H9 (cell line): ENCODE measurements around the gene AP1S1. TPM values are rescaled to one million over a fixed set of nuclear protein-coding genes. Genes with fewer than 3 reads are reported as not detected.

Experiments used
- DNase-seq: peaks from one replicate; pipeline ENCODE4 v3.0.0-alpha.2; 2017
- H2AFZ ChIP-seq: one replicate; pipeline ENCODE4 v1.6.1; 2013; ENCODE audit warnings: mild to moderate bottlenecking, low read length, control low read depth, moderate library complexity
- H2AK5ac ChIP-seq: 2 replicates; pipeline ENCODE4 v1.6.1; 2013; ENCODE audit warnings: low read length, control low read depth, mixed read lengths; ENCODE audit not compliant: insufficient read length
- H2BK120ac ChIP-seq: one replicate; pipeline ENCODE4 v1.6.1; 2013; ENCODE audit warnings: low read depth, mild to moderate bottlenecking, low read length, control low read depth, inconsistent platforms; ENCODE audit not compliant: poor library complexity, severe bottlenecking
- H2BK12ac ChIP-seq: 2 replicates; pipeline ENCODE4 v1.6.1; 2013; ENCODE audit warnings: low read length, control low read depth, mixed read lengths, low read depth; ENCODE audit not compliant: insufficient read length
- H2BK15ac ChIP-seq: 2 replicates; pipeline ENCODE4 v1.6.1; 2013; ENCODE audit warnings: low read depth, low read length, control low read depth
- H2BK20ac ChIP-seq: one replicate; pipeline ENCODE4 v1.6.1; 2013; ENCODE audit warnings: low read depth, mild to moderate bottlenecking, low read length, control low read depth, inconsistent platforms; ENCODE audit not compliant: poor library complexity, severe bottlenecking
- H2BK5ac ChIP-seq: 2 replicates; pipeline ENCODE4 v1.6.1; 2013; ENCODE audit warnings: low read length, control low read depth, mixed read lengths; ENCODE audit not compliant: insufficient read length
- H3K14ac ChIP-seq: 2 replicates; pipeline ENCODE4 v1.6.1; 2013; ENCODE audit warnings: low read length, control low read depth; ENCODE audit not compliant: insufficient read depth
- H3K18ac ChIP-seq: 2 replicates; pipeline ENCODE4 v1.6.1; 2013; ENCODE audit warnings: low read depth, mild to moderate bottlenecking, mixed read lengths, low read length, control low read depth; ENCODE audit not compliant: insufficient read length
- H3K23ac ChIP-seq: 2 replicates; pipeline ENCODE4 v1.6.1; 2013; ENCODE audit warnings: low read length, control low read depth, mixed read lengths, low read depth; ENCODE audit not compliant: insufficient read length
- H3K23me2 ChIP-seq: 2 replicates; pipeline ENCODE4 v1.6.1; 2013; ENCODE audit warnings: low read depth, mild to moderate bottlenecking, mixed read lengths, low read length, control low read depth; ENCODE audit not compliant: insufficient read length, poor library complexity, severe bottlenecking
- H3K27ac ChIP-seq: 2 replicates; pipeline ENCODE4 v1.5.1; 2013; ENCODE audit warnings: low read length, control low read depth, mixed read lengths, low read depth; ENCODE audit not compliant: insufficient read length
- H3K27me3 ChIP-seq: 2 replicates; pipeline ENCODE4 v1.6.1; 2013; ENCODE audit warnings: low read length, control low read depth, inconsistent platforms; ENCODE audit not compliant: insufficient read depth
- H3K4ac ChIP-seq: 2 replicates; pipeline ENCODE4 v1.6.1; 2013; ENCODE audit warnings: low read depth, mild to moderate bottlenecking, control low read depth, inconsistent platforms, low read length, moderate library complexity
- H3K4me1 ChIP-seq: 2 replicates; pipeline ENCODE4 v1.6.1; 2013; ENCODE audit warnings: low read length, control low read depth, inconsistent platforms; ENCODE audit not compliant: insufficient read depth
- H3K4me2 ChIP-seq: 2 replicates; pipeline ENCODE4 v1.6.1; 2013; ENCODE audit warnings: low read length, control low read depth, mixed read lengths; ENCODE audit not compliant: insufficient read length, insufficient read depth
- H3K56ac ChIP-seq: 2 replicates; pipeline ENCODE4 v1.6.1; 2013; ENCODE audit warnings: low read depth, mild to moderate bottlenecking, mixed read lengths, low read length, control low read depth; ENCODE audit not compliant: insufficient read length
- H3K79me1 ChIP-seq: 2 replicates; pipeline ENCODE4 v1.6.1; 2013; ENCODE audit warnings: low read depth, mild to moderate bottlenecking, moderate library complexity, low read length, control low read depth, inconsistent platforms; ENCODE audit not compliant: insufficient read depth, poor library complexity, severe bottlenecking
- H3K79me2 ChIP-seq: 2 replicates; pipeline ENCODE4 v1.6.1; 2013; ENCODE audit warnings: low read length, control low read depth, inconsistent platforms; ENCODE audit not compliant: insufficient read depth
- H3K9ac ChIP-seq: 2 replicates; pipeline ENCODE4 v1.6.1; 2013; ENCODE audit warnings: low read length, control low read depth, mixed read lengths; ENCODE audit not compliant: insufficient read length; ENCODE audit errors: extremely low read depth
- H3K9me3 ChIP-seq: one replicate; pipeline ENCODE4 v1.6.1; 2013; ENCODE audit warnings: low read depth, low read length, inconsistent platforms; ENCODE audit not compliant: control insufficient read depth
- H3T11ph ChIP-seq: one replicate; pipeline ENCODE4 v1.6.1; 2013; ENCODE audit warnings: mild to moderate bottlenecking, low read length, control low read depth, inconsistent platforms
- H4K20me1 ChIP-seq: one replicate; pipeline ENCODE4 v1.6.1; 2013; ENCODE audit not compliant: control insufficient read depth, insufficient read length, insufficient read depth
- H4K5ac ChIP-seq: 2 replicates; pipeline ENCODE4 v1.6.1; 2013; ENCODE audit warnings: low read depth, mild to moderate bottlenecking, mixed read lengths, low read length, control low read depth; ENCODE audit not compliant: insufficient read length
- H4K8ac ChIP-seq: replicated peaks from 2 replicates; pipeline ENCODE4 v1.6.1; 2013; ENCODE audit warnings: low read length, control low read depth, mixed read lengths, low read depth; ENCODE audit not compliant: insufficient read length
- H4K91ac ChIP-seq: 2 replicates; pipeline ENCODE4 v1.6.1; 2013; ENCODE audit warnings: low read depth, mild to moderate bottlenecking, moderate library complexity, mixed read lengths, low read length, control low read depth; ENCODE audit not compliant: insufficient read length
- H3K27ac Mint-ChIP-seq, 3 experiments: 2 replicates in 2 of 3; 3 replicates in 1 of 3; pipeline ENCODE4 v1.8.0; 2020 to 2021; ENCODE audit warnings: mixed read lengths in 3 of 3, mild to moderate bottlenecking in 1 of 3, moderate library complexity in 1 of 3
- H3K27me3 Mint-ChIP-seq: 2 replicates; pipeline ENCODE4 v1.8.0; 2021; ENCODE audit warnings: low read depth, mild to moderate bottlenecking, moderate library complexity, mixed read lengths
- H3K36me3 Mint-ChIP-seq, 3 experiments: 2 replicates in 2 of 3; 3 replicates in 1 of 3; pipeline ENCODE4 v1.8.0; 2020 to 2021; ENCODE audit warnings: low read depth in 3 of 3, mixed read lengths in 3 of 3; ENCODE audit not compliant: insufficient read depth in 1 of 3
- H3K4me1 Mint-ChIP-seq, 2 experiments: 2 replicates each; pipeline ENCODE4 v1.8.0; 2020; ENCODE audit warnings: mixed read lengths in 2 of 2
- H3K4me3 Mint-ChIP-seq, 2 experiments: 2 replicates in 1 of 2; 3 replicates in 1 of 2; pipeline ENCODE4 v1.8.0; 2020 to 2021; ENCODE audit warnings: mild to moderate bottlenecking in 2 of 2, mixed read lengths in 2 of 2, moderate library complexity in 1 of 2
- H3K9me3 Mint-ChIP-seq, 2 experiments: 2 replicates in 1 of 2; 3 replicates in 1 of 2; pipeline ENCODE4 v1.8.0; 2020; ENCODE audit warnings: mild to moderate bottlenecking in 2 of 2, mixed read lengths in 2 of 2, moderate library complexity in 1 of 2
- WGBS: extraction: QIAGEN DNeasy Blood & Tissue Kit; methylation state at CpG from one replicate; pipeline ENCODE4 v1.1.7; 2013; ENCODE audit warnings: missing lambda C conversion rate, low lambda C conversion rate, mixed read lengths; ENCODE audit not compliant: insufficient read length; ENCODE audit errors: extremely low coverage; 5-methylcytosine and 5-hydroxymethylcytosine counted together
- microRNA-seq: library from miRNA; unstranded; fragments of <30 nt; microRNA quantifications from one replicate; pipeline ENCODE4, GENCODE V29; 2020; ENCODE audit warnings: borderline microRNAs expressed
- total RNA-seq: library from RNA; stranded (reverse); gene quantifications from 2 replicates; pipeline ENCODE4 v1.2.1, GENCODE V29; 2021
- TF ChIP-seq, protein P1 (sequence below): fragments of 200-600 bp; sonication (generic); conservative IDR thresholded peaks from 3 replicates; pipeline ENCODE4 v1.8.0; 2021; ENCODE audit warnings: antibody characterized with exemption, mild to moderate bottlenecking

AP1S1 gene
- total RNA-seq, 1 experiment from 2014 or later = 65.2 TPM

DNA sequence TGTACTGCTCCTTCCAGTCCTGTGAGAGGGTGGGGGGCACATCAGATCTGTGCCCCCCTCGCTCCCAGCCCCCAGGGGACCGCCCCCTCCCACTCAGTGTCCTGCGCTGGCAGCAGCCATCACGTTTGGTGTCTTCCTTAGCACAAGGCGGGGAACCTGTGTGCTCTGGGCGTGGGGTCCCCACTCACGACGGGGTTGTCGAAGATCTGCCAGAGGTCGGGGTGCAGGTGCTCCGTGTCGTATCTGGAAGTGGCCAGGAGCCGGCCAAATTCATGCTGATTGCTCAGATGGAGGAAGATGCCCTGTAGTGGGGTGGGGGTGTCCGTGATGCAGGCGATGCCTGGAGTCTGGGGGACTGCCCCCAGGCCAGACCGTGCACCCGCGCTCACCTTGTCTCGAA, 55.9 kb downstream of the AP1S1 start:
- H3K9me3 ChIP-seq = no peaks in the 10 kb centered on the region
- no peak overlapping the region for H3T11ph ChIP-seq
- no peak overlapping the region for H3K56ac ChIP-seq
- Mint-ChIP-seq H3K4me3 (no peak overlapping the region), H3K4me1 (no peaks in the 10 kb centered on the region), H3K36me3 (peaks cover 9 to 51% (median 22%) of the 10 kb centered on the region in 3 experiments; a peak in 6 of 7 replicates), H3K27me3 (no peaks in the 10 kb centered on the region; the same call in 1 of the 2 replicates), H3K9me3 (no peaks in the 10 kb centered on the region), H3K27ac (no peak overlapping the region)
- H3K23me2 ChIP-seq = no peaks in the 10 kb centered on the region
- no peaks in the 10 kb centered on the region for H3K79me1 ChIP-seq
- H3K27ac ChIP-seq = no peak overlapping the region
- no peak overlapping the region for H4K5ac ChIP-seq
- no peak overlapping the region for H4K8ac ChIP-seq
- no peak overlapping the region for H2AK5ac ChIP-seq
- no peak overlapping the region for H2BK120ac ChIP-seq
- H4K20me1 ChIP-seq = no peaks in the 10 kb centered on the region
- H3K79me2 ChIP-seq = no peaks in the 10 kb centered on the region
- WGBS = no CpG with 5 or more reads among the region's 19 CpGs
- no peak overlapping the region for H3K9ac ChIP-seq
- H2BK20ac ChIP-seq = no peak overlapping the region
- no peak overlapping the region for H2BK12ac ChIP-seq
- no peak overlapping the region for H2BK15ac ChIP-seq
- H2AFZ ChIP-seq = no peak overlapping the region
- no peak overlapping the region for H3K18ac ChIP-seq
- no peak for DNase-seq
- H3K4me2 ChIP-seq = no peak overlapping the region
- H3K14ac ChIP-seq = no peak overlapping the region
- TF ChIP-seq, protein P1, sequence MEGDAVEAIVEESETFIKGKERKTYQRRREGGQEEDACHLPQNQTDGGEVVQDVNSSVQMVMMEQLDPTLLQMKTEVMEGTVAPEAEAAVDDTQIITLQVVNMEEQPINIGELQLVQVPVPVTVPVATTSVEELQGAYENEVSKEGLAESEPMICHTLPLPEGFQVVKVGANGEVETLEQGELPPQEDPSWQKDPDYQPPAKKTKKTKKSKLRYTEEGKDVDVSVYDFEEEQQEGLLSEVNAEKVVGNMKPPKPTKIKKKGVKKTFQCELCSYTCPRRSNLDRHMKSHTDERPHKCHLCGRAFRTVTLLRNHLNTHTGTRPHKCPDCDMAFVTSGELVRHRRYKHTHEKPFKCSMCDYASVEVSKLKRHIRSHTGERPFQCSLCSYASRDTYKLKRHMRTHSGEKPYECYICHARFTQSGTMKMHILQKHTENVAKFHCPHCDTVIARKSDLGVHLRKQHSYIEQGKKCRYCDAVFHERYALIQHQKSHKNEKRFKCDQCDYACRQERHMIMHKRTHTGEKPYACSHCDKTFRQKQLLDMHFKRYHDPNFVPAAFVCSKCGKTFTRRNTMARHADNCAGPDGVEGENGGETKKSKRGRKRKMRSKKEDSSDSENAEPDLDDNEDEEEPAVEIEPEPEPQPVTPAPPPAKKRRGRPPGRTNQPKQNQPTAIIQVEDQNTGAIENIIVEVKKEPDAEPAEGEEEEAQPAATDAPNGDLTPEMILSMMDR = no peak
- H2BK5ac ChIP-seq = peak overlapping the region; percentile 58
- H3K4ac ChIP-seq = no peak overlapping the region
- H3K27me3 ChIP-seq = no peaks in the 10 kb centered on the region
- H3K4me1 ChIP-seq = no peaks in the 10 kb centered on the region
- H4K91ac ChIP-seq = no peak overlapping the region
- H3K23ac ChIP-seq = no peak overlapping the region

Small RNAs within 50 kb of the gene (microRNA-seq; reads per million reads assigned to microRNA genes)
- gene MIR4653 = not detected

Other genes with a start within 250 kb of the AP1S1 start
- gene MUC3A, start 204.9 kb upstream of the AP1S1 start, total RNA-seq = 27.4 and 29.2 TPM in 2 replicates
- 11.5 and 12.2 TPM in 2 replicates for gene MUC12, start 184.9 kb upstream of the AP1S1 start, total RNA-seq
- not detected in 2 replicates for gene MUC17, start 134.4 kb upstream of the AP1S1 start, total RNA-seq
- gene TRIM56, start 69.0 kb upstream of the AP1S1 start, total RNA-seq = 21.8 and 22.4 TPM in 2 replicates
- 11.5 and 13.0 TPM in 2 replicates for gene SERPINE1, start 27.4 kb upstream of the AP1S1 start, total RNA-seq
- gene VGF, start 11.1 kb downstream of the AP1S1 start, total RNA-seq = 37.1 and 39.1 TPM in 2 replicates
- gene NAT16, start 25.8 kb downstream of the AP1S1 start, total RNA-seq = 0.50 and 0.88 TPM in 2 replicates
- 0.11 and 0.15 TPM in 2 replicates for gene MOGAT3, start 46.6 kb downstream of the AP1S1 start, total RNA-seq
- gene PLOD3, start 63.1 kb downstream of the AP1S1 start, total RNA-seq = 70.5 and 74.5 TPM in 2 replicates
- gene ZNHIT1, start 63.7 kb downstream of the AP1S1 start, total RNA-seq = 52.7 and 53.4 TPM in 2 replicates
- gene CLDN15, start 83.3 kb downstream of the AP1S1 start, total RNA-seq = 9.7 and 11.4 TPM in 2 replicates
- 121 and 124 TPM in 2 replicates for gene FIS1, start 90.6 kb downstream of the AP1S1 start, total RNA-seq
- 19.8 and 21.3 TPM in 2 replicates for gene IFT22, start 167.3 kb downstream of the AP1S1 start, total RNA-seq
- gene COL26A1, start 208.4 kb downstream of the AP1S1 start, total RNA-seq = 41.5 and 42.6 TPM in 2 replicates